Keratinocyte (primary cell): ENCODE data around the gene PRKCG. TPM values are rescaled to one million over a fixed set of nuclear protein-coding genes. Genes with fewer than 3 reads are reported as not detected.

Experiments
- DNase-seq: peaks from one replicate; pipeline ENCODE4 v3.0.0-alpha.2; 2011; ENCODE audit warnings: low read depth, missing footprints, low spot score
- FAIRE-seq: peaks from 2 replicates; lab custom pipeline; 2011; peaks lifted over from hg19 to GRCh38; lab: Jason Lieb, UNC
- H2AFZ ChIP-seq: 2 replicates; pipeline ENCODE4 v1.6.0; 2012; ENCODE audit warnings: low read length, control low read depth, inconsistent platforms; ENCODE audit not compliant: control insufficient read depth
- H3K27ac ChIP-seq: 2 replicates; pipeline ENCODE4 v1.5.1; 2011; ENCODE audit warnings: low read length; ENCODE audit not compliant: control insufficient read depth, insufficient read depth
- H3K27me3 ChIP-seq: 3 replicates; pipeline ENCODE4 v1.6.0; 2011; ENCODE audit warnings: low read length; ENCODE audit not compliant: control insufficient read depth, insufficient read depth; ENCODE audit errors: extremely low read depth
- H3K36me3 ChIP-seq, 2 experiments: 2 replicates in 1 of 2; 3 replicates in 1 of 2; pipeline ENCODE4 v1.5.1; 2011; ENCODE audit warnings: low read length in 2 of 2, mild to moderate bottlenecking in 1 of 2; ENCODE audit not compliant: control insufficient read depth in 2 of 2, insufficient read depth in 2 of 2; ENCODE audit errors: extremely low read depth in 1 of 2
- H3K4me1 ChIP-seq: 3 replicates; pipeline ENCODE4 v1.5.1; 2011; ENCODE audit warnings: low read length; ENCODE audit not compliant: control insufficient read depth, insufficient read depth; ENCODE audit errors: extremely low read depth
- H3K4me2 ChIP-seq: 3 replicates; pipeline ENCODE4 v1.6.0; 2011; ENCODE audit warnings: low read depth, low read length; ENCODE audit not compliant: control insufficient read depth, insufficient read depth; ENCODE audit errors: extremely low read depth
- H3K4me3 ChIP-seq, 3 experiments: fragments of 200-600 bp in 1 of 3; sonication (generic) in 1 of 3; 2 replicates in 2 of 3; 3 replicates in 1 of 3; pipeline ENCODE4 v1.5.1; 2011 to 2016; ENCODE audit warnings: low read length in 3 of 3, mild to moderate bottlenecking in 3 of 3, control low read depth in 2 of 3, inconsistent platforms in 1 of 3, low read depth in 1 of 3, mixed read lengths in 1 of 3, mixed run types in 1 of 3, moderate library complexity in 1 of 3; ENCODE audit not compliant: control insufficient read depth in 2 of 3, insufficient read depth in 2 of 3; ENCODE audit errors: extremely low read depth in 1 of 3
- H3K79me2 ChIP-seq: 2 replicates; pipeline ENCODE4 v1.6.0; 2012; ENCODE audit warnings: low read length; ENCODE audit not compliant: control insufficient read depth, insufficient read depth
- H3K9ac ChIP-seq: 3 replicates; pipeline ENCODE4 v1.6.0; 2011; ENCODE audit warnings: low read length; ENCODE audit not compliant: control insufficient read depth, insufficient read depth; ENCODE audit errors: extremely low read depth
- H3K9me1 ChIP-seq: 3 replicates; pipeline ENCODE4 v1.6.0; 2011; ENCODE audit warnings: low read length; ENCODE audit not compliant: control insufficient read depth, insufficient read depth; ENCODE audit errors: extremely low read depth
- H3K9me3 ChIP-seq: 2 replicates; pipeline ENCODE4 v1.5.1; 2012; ENCODE audit warnings: low read depth, low read length; ENCODE audit not compliant: control insufficient read depth
- H4K20me1 ChIP-seq: 3 replicates; pipeline ENCODE4 v1.6.0; 2011; ENCODE audit warnings: low read length; ENCODE audit not compliant: control insufficient read depth, insufficient read depth; ENCODE audit errors: extremely low read depth
- CTCF ChIP-seq, 3 experiments: IDR thresholded peaks in 1 of 3; conservative IDR thresholded peaks in 1 of 3; optimal IDR thresholded peaks in 1 of 3; 2 replicates in 2 of 3; 3 replicates in 1 of 3; pipeline versions ENCODE3 to v1.5.1; 2011; ENCODE audit warnings: low read length in 3 of 3, mild to moderate bottlenecking in 3 of 3, moderate library complexity in 2 of 3, control low read depth in 1 of 3, inconsistent platforms in 1 of 3; ENCODE audit not compliant: insufficient read depth in 2 of 3; ENCODE audit errors: extremely low read depth in 1 of 3
- EZH2 ChIP-seq: IDR thresholded peaks from one replicate; pipeline ENCODE4 v1.6.1; 2012; ENCODE audit warnings: inconsistent platforms, mild to moderate bottlenecking, low read length, moderate library complexity
- dilution Hi-C: fragments of 300-500 bp; cut with MboI; formaldehyde crosslinking; loops from one replicate; pipeline ENCODE4 v1.7.0; 2020; ENCODE audit warnings: low sequenced_read_pairs; ENCODE audit not compliant: extremely low pct_ligation_motif_present
- polyA plus RNA-seq, 5 experiments: library from polyadenylated mRNA; depleted of rRNA in 3 of 5; stranded (reverse) in 3 of 5; stranded (forward) in 1 of 5; unstranded in 1 of 5; fragments of >200 nt; gene quantifications; 1 replicate in 1 of 5; 2 replicates in 3 of 5; 3 replicates in 1 of 5; pipeline versions ENCODE4 v1.2.1 to v1.2.3, GENCODE V29; 2011 to 2012; ENCODE audit warnings: missing spikeins in 2 of 5, low read depth in 1 of 5, low replicate concordance in 1 of 5

PRKCG gene
- polyA plus RNA-seq, 1 donor (not counting 4 experiments of a cell fraction or from before 2014, with no cell fraction given): not detected

- H3K27ac ChIP-seq: no peak overlapping the region
- H3K79me2 ChIP-seq: no peaks in the 10 kb centered on the region
- no peak for DNase-seq
- H3K9me3 ChIP-seq: no peaks in the 10 kb centered on the region
- no peaks in the 10 kb centered on the region for H3K4me1 ChIP-seq
- H3K4me2 ChIP-seq: no peak overlapping the region
- H3K27me3 ChIP-seq: no peaks in the 10 kb centered on the region
- no peak overlapping the region for H3K9ac ChIP-seq
- no peak overlapping the region for H2AFZ ChIP-seq
- H4K20me1 ChIP-seq: no peaks in the 10 kb centered on the region
- H3K36me3 ChIP-seq: no peaks in the 10 kb centered on the region
- H3K9me1 ChIP-seq: no peaks in the 10 kb centered on the region
- FAIRE-seq: no peak
- no peak overlapping the region for H3K4me3 ChIP-seq
- TF ChIP-seq EZH2 (no peak), CTCF (optimal IDR thresholded peaks at IDR 0.05 in 1 of 3, IDR thresholded peaks at IDR 0.05 in 1 of 3, conservative IDR thresholded peaks at IDR 0.05 in 1 of 3; ENCODE audit: extremely low read depth in 1 of 3, insufficient read depth in 2 of 3, low read length in 3 of 3) (no peak)
- dilution Hi-C loops: no loop called here
Observed at GRCh38 chr19:53916004-53916403, 34.0 kb downstream of the PRKCG start.

GRCh38 chr19:53917356-53917755 lies 35.4 kb downstream of the PRKCG start:
- H3K27ac ChIP-seq: no peak overlapping the region
- H4K20me1 ChIP-seq: no peaks in the 10 kb centered on the region
- FAIRE-seq (no peak), DNase-seq (no peak)
- no peak overlapping the region for H2AFZ ChIP-seq
- dilution Hi-C loops: no loop called here
- no peaks in the 10 kb centered on the region for H3K4me1 ChIP-seq
- TF ChIP-seq EZH2: no peak
- H3K9me3 ChIP-seq: no peaks in the 10 kb centered on the region
- no peaks in the 10 kb centered on the region for H3K79me2 ChIP-seq
- H3K27me3 ChIP-seq: no peaks in the 10 kb centered on the region
- H3K9me1 ChIP-seq: no peaks in the 10 kb centered on the region
- H3K36me3 ChIP-seq: no peaks in the 10 kb centered on the region
- no peak overlapping the region for H3K9ac ChIP-seq
- H3K4me3 ChIP-seq: no peak overlapping the region
- no peak overlapping the region for H3K4me2 ChIP-seq

GRCh38 chr19:53927739-53928138 lies 45.7 kb downstream of the PRKCG start:
- TF ChIP-seq EZH2 (no peak), CTCF (optimal IDR thresholded peaks at IDR 0.05 in 1 of 3, IDR thresholded peaks at IDR 0.05 in 1 of 3, conservative IDR thresholded peaks at IDR 0.05 in 1 of 3; ENCODE audit: extremely low read depth in 1 of 3, insufficient read depth in 2 of 3, low read length in 3 of 3) (no peak)
- DNase-seq (no peak), FAIRE-seq (no peak)
- H3K4me1 ChIP-seq: no peaks in the 10 kb centered on the region
- no peaks in the 10 kb centered on the region for H3K36me3 ChIP-seq
- H4K20me1 ChIP-seq: no peaks in the 10 kb centered on the region
- H3K27me3 ChIP-seq: no peaks in the 10 kb centered on the region
- no peak overlapping the region for H2AFZ ChIP-seq
- no peaks in the 10 kb centered on the region for H3K9me3 ChIP-seq
- H3K79me2 ChIP-seq: no peaks in the 10 kb centered on the region
- H3K9me1 ChIP-seq: no peaks in the 10 kb centered on the region
- no peak overlapping the region for H3K4me3 ChIP-seq
- dilution Hi-C loops: loop anchor here (25.0 kb wide), 1 partner anchor 110 kb away; no protein-coding TSS in a partner anchor
- H3K9ac ChIP-seq: no peak overlapping the region
- H3K27ac ChIP-seq: no peak overlapping the region
- H3K4me2 ChIP-seq: no peak overlapping the region
